Activated naive CD4-positive, alpha-beta T cell treated with Interleukin-2 at 50 U/mL for 16 hours (primary cell): ENCODE measurements around the gene PDIA6.
"Not testable (repeated sequence)": the region's sequence is repeated elsewhere in the genome, so short reads cannot be mapped to it uniquely, and the experiment has no call there.

Experiments
- DNase-seq: peaks from one replicate; pipeline ENCODE4 v3.0.0-alpha.2; 2020

PDIA6 gene

DNA sequence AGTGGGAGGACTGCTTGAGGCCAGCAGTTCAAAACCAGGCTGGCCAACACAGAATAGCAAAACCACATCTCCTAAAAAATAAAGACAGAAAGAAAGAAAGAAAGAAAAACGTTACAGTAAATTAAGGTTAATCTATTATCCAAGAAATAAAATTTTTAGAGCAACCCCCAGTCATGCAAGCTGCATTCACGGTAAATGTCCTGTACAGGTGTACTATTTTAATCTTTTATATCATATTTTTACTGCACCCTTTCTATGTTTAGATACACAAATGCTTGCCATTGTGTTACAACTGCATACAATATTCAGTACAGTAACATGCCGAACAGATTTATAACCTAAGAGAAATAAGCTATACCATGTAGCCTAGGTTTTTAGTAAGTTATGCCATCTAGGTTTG, 6.0 kb downstream of the PDIA6 start:
- no peak for DNase-seq

DNA sequence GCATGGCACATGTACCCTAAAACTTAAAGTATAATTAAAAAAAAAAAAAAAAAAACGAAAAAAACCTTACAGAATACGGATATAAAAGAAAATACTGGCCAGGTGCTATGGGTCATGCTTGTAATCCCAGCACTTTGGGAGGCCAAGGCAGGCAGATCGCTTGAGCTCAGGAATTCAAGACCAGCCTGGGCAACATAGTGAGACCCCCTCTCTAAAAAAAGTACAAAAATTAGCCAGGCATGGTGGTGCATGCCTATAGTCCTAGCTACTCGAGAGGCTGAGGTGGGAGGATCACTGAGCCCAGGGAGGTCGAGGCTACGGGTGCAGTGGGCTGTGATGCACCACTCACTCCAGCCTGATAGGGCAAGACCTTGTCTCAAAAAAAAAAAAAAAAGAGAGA, 6.6 kb downstream of the PDIA6 start:
- DNase-seq: not testable (repeated sequence)

DNA sequence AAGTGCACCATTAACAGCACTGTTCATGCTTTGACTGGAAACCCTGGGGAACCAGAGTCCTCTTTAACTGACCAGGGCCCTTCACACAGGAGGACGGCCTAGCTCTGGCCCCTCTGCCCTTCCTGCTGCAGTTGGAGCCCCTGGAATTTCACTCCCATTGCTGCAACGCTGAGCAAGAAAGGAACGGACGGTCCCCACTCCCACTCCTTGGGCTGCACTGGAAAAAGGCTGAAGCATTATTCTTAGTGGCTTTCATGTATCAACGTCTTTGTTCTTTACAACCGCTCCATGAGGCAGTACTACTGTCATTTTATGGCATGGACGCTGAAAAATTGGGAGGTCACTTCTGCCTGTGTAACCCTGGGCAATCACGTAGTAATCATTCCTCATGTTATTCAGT, 9.9 kb downstream of the PDIA6 start:
- no peak for DNase-seq

DNA sequence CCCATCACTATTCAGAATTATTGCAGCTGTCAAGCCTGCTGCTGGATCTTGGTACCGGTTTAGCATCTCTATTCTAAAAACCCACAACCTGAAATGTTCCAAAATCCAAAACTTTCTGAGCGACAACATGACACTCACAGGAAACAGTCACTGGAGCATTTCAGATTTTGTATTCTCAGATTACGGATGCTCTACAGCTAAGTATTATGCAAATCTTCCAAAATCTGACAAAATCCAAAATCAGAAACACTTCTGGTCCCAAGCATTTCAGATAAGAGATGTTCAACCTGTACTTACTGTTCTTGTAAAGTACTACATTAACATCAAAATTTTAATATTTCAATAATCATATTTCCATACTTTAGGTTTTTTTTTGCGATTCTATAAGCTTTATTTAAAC, 12.4 kb downstream of the PDIA6 start:
- no peak for DNase-seq

DNA sequence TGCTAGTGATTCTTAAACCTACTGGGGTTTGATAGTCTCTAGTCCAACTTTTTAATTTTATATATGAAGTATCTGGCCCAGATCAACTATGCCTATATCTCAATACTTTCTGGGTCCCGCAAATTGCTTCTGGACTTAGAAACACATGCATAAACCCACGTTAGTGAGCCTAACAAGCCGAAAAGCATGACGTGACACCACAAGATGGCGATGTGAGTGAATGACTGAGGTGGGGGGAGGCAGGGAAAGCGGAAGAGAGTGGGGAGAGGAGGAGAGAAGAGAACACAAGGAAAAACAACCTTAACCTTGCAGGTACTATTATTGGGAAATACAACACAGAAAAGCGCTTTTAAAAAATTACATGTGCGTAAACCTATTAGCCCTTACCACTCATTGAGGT, 13.8 kb downstream of the PDIA6 start:
- DNase-seq: no peak

DNA sequence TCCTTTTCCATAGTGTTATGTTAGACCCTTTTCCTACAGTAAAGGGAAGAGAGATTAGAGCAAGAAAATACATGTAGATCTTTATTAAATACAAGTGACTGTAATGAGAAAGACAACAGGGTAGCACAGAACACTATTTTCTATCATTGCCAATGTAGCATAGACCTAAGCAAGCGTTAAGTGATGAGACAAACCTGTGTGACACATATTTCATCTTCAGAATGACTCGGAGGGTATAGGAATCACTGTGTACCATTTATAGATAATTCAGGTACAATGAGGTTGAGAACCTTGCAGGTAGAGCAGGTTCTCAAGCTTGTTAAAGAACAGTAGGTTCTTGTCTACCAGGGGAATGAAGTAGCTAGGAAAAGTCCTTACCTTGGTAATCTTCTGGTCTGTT, 15.9 kb downstream of the PDIA6 start:
- no peak for DNase-seq

DNA sequence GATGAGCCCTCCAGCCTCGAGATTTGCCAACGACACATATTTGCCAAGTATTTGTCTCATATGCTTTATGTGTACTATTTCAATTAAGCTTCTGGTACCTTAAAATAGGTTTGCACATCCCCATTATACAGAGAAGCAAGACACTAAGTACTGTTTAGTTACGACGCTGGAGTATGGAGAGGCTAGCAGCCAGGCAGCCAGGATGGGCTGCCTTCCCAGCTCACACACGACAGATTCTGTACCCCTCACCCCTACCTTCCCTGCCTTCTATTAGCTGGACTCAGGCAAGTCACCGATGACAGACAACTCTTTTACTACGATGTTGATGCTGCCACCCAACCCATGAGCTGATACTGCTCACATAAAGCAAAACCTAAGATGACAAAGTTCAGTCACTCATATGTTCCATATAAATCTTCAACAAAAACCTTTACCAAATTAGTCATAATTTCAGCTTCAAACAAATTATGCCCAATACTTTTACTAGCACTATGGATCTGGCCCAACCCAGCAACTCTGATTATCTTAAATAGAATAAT, 17.0 kb downstream of the PDIA6 start:
- no peak for DNase-seq

DNA sequence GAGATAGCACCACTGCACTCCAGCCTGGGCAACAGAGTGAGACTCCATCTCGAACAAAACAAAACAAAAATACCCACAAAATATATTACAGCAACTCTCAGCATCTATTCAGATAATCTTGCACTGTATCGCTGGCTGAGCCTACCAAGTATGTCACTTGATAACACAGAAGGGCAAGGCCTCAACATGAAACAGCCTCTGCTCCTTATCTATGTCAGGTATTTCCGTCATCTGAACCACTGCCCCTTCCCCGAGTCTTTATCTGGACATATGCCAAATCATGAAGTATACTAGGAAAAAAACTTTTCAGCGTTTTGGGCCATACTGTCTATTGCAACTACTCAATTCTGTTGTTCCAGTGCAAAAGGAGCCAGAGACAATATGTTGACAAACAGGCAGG, 17.7 kb downstream of the PDIA6 start:
- DNase-seq: no peak

DNA sequence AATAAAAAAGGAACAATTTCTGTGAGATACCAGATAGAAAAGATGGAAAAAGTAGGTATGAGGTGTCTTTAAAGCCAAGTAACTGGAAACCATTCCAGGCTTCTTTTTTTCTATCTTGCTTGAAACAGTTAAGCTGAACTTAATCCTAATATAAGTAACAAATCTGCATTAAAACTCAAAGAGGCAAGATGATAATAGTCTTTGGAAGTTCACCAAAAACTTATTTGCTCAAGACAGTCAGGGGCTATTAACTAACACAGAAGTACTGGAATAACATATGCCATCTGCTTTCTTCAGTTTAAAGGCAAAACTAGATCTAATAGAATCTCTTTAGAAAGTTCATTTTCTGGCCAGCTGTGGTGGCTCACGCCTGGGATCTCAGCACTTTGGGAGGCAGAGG, 18.8 kb downstream of the PDIA6 start:
- DNase-seq: no peak

DNA sequence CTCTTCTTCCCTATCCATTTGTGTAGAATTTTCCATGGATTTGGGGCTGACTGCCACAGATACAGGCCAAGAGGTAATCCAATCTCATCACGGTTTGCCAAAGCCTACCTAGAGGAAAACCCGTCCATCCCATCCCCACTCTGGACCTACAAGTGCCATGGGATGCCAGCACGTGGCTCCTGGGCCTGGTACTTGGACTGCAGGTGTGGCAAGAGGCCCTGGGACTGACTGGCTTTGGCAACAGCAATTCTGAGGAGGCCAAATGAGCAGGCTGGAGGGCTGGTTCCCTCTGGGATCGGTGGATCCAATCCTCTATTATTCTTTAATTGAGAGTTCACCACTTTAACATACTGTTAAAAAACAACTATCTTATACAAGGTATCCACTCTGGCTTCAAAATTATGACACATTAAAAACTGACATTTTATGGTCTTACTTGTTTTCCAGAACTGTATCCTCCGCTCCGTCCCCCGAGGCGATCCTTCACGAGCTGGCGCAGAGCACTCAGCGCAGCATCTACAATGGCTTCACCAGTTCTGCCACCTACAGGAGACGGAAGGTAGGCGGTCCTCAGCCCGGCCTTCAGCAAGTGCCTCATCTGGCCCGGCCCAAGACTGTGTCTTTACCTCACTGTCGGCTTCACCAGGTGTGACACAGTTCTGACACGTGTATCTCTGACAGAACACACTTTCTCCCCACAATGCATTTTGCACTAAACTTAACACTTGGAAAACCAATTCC, 19.8 kb downstream of the PDIA6 start:
- DNase-seq: no peak

DNA sequence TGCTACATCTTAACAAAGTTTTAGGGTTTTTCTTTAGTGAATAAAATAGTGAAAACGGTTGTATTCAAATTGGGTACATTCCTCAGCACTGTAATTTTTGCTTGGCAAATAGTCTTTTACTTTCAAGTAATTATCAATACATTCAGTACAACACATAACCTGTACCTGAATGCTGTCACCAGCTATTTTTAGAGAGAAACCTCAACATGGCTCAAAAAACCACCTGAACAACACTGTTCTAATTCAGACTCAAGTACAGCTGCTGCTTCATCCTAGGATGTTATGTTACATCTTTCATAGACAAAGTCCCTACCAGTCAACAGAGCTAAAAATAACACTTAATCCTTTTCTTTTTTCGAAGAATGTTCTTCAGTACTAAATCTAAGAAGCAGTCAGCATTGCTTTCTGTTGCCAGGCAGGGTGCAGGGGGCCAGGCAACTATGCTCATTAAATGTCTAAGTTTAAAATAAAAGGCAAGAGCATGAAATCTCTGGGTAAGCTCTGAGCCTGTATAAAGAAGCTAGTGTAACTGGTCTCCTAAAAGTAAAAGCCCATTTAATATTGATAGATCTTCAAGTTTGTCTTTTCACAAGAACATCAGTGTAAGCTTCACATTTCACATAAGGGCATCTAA, 20.5 kb downstream of the PDIA6 start:
- no peak for DNase-seq

DNA sequence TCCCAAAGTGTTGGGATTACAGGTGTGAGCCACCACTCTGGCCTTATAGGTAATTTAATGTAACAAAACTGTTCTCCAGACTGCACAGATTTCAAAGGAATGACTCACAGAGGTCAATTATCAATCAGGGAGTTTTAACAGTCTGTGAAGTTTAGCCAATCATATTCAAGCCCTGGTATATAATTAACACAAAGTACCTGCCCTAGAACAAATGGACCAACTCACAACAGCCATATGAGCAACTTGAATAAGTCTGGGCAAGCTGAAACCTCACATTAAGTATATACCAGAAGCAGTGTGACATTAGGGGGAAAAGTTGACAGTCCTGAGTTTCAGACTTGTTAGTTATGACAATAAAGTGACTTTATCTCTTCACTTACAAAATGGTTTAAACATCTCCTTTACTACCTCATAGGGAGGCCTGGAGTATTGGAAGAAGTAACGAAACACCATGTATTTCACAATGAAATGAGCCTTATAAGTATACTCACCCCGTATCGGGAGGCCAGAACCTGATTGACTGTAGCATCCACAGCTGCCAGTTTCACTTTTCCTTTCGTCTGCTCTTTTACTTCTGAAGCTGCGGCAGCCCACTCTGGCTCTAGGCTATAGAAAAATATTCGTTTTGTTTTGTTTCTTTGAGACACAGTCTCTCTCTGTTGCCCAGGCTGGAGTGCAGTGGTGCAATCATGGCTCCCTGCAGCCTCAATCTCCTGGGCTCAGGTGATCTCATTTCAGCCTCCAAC, 22.2 kb downstream of the PDIA6 start:
- peak; percentile 55 for DNase-seq

DNA sequence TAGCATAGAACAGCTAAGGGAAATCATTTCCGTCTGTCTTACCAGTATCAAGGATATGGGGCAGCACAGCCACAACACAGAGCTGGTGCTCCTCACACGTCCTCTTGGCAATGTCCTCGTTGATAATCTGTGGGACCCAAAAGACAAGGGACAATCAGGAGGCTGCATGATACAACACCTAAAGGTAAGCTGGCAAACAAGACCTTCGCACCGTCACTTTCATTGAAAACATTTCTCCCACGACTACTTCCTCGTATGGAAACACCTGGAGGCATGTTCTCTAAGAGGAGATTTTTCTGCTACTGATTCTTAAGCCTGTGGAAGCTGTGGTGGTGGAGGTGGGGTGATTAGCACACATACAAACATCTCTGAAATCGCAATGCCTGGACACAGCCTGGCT, 23.7 kb downstream of the PDIA6 start:
- DNase-seq: no peak

DNA sequence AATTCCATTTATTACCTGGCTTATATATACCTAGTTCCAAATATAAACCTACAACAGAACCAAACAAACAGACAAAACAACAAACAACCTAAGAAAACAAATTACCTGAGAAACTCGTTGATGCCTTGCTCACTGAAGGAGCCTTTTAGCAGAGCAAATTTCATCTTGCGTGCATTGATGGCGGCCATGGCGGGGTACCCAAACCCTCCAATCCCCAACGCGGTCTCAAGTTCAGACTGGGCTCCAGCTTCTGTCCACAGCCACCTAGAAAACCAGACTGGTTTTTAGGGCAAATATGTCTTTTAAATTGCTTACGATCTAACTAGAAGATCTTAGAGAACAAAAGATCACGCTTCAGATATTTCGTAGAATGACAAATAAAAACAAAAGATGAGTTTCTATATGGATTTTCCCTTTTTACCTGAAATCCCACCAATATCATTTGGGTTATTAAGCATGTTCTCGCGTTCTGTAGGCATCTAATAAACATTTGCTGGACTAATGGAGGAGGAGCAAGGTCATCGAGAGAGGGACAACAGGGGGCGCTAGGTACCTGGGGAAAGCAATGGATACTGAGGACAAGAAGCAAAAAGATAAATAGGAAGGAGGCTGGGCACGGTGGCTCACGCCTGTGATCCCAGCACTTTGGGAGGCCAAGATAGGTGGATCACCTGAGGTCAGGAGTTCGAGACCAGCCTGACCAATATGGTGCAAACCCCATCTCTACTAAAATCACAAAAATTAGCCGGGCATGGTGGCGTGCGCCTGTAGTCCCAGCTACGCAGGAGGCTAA, 25.2 kb downstream of the PDIA6 start:
- peak; percentile 27 for DNase-seq

DNA sequence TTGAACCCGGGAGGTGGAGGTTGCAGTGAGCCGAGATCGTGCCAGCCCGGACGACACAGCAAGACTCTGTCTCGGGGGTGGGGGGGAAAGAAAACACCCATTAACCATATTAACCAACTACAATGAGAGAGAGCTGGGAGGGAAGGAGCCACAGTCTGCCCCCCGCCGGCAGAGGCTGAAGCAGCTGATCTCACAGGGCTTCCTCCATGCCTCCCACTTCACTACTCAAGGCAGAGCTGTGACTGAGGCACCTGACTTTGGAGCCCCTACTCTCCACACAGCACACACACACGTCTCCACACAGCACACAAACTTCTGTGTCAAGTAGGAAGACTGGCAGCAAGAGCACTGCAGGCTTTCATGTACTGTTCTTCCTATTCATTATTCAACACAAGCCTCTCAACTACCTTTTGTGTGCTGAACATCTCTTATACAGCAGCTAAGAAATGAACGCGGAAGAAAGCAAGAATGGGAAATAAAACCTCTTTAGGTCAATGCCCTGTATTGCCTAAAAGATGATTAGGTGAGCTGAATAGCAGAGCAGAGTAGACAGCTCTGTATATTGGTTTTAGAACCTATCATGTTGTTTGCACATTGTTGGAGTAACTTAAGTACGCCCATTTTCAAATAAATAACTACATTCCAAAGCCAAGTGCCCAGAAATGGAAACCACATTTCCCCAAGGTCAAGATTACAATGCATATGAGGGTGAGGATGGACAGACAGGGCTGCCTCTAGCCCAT, 26.2 kb downstream of the PDIA6 start:
- DNase-seq: no peak

DNA sequence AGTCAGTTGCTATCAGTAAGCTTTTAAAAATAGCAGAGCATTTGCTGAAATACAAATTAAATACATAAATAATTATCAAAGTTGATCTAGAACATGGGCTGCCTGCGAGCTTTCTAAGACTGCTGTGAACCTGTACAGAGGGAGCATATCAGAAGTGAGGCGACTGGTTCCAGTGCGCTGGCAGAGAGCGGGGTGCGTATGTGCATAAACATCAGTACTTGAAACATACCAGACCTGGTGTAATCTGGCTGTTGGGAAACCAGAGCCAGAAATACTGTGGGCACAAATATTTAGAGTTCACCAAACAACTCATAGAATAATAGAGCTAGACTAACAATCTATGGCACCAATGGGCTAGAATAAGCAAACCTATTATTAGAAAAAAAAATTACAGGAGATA, 27.3 kb downstream of the PDIA6 start:
- DNase-seq: no peak

DNA sequence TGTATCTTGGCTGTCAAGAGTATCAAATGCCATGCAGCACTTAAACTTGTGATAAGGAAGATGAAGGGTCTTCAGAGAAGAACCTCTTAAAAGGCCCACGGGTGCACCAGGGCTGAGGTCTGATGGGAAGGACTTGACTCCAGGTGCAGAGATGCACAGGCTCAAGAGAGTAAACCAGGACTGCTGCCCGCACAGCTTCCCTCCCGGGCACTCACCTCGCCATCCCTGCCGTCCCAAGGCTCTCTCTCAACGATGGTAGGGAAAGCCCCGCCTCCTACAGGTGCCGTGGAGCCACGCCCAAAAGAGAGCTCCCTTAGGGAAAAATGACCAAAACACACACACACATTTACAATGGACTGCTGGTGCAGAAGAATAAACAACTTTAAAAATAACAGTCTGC, 27.9 kb downstream of the PDIA6 start:
- DNase-seq: no peak

DNA sequence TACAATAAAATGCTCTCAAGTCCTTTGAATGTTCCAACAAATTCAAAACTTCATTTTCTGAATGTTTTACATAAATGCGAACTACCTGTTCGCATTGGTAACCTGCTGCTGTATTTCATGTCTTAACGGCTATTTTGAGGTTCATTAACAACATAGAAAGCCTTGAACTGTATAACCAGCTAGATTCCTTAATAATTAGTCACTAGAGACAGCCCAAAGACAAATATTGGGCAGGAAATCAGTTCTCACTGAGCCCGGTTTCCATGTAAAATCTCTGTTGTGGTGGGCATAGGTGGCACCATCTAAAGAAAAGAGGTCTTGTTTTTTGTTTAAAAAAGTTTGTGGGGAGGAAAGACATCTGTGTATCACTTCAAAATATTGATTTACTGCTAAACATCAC, 29.2 kb downstream of the PDIA6 start:
- DNase-seq: no peak

DNA sequence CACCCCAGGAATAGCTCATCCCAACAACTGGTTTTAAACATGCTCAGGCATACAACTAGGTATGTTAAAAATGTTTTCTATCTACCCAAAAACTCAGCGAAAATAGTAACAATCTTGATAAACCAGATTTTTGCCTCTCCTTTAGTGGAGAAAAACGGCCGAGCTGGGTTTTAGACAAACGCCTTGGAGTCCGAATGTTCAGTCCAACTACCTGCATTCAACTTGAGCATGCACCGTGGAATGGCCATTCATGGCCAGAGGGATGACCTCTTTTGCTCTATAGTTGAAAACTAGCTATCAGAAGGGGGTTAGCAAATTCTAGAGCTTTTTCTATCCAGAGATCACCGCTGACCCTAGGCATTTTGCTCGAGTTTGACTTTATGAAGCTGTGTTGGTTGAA, 30.8 kb downstream of the PDIA6 start:
- DNase-seq: no peak

DNA sequence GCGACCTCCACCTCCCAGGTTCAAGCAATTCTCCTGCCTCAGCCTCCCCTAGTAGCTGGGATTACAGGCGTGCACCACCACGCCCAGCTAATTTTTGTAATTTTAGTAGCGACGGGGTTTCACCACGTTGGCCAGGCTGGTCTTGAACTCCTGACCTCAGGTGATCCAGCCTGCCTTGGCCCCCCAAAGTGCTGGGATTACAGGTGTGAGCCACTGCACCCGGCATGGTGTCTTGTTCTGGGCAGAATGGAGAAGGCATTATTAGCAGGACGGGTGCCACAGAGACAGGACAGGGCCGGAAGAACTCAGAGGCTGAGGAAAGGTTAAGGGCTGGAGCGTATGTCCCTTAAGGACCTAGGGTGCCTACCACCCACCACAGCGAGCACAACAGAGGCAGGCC, 31.8 kb downstream of the PDIA6 start:
- not testable (repeated sequence) for DNase-seq

DNA sequence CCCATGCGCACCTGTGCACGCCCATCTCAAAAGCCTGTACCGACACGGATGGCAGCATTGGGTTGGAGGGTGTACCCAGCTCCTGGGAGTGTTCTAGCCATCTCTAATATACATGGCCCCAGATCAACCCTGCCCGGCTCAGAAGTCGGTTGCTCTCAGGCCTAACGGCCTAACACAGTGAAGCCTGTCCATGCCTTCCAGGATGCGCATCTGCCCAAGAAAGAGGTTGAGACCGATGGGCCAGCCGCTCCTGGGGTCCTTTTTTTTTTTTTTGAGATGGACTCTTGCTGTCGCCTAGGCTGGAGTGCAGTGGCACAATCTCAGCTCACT, 32.1 kb downstream of the PDIA6 start:
- DNase-seq: no peak

DNA sequence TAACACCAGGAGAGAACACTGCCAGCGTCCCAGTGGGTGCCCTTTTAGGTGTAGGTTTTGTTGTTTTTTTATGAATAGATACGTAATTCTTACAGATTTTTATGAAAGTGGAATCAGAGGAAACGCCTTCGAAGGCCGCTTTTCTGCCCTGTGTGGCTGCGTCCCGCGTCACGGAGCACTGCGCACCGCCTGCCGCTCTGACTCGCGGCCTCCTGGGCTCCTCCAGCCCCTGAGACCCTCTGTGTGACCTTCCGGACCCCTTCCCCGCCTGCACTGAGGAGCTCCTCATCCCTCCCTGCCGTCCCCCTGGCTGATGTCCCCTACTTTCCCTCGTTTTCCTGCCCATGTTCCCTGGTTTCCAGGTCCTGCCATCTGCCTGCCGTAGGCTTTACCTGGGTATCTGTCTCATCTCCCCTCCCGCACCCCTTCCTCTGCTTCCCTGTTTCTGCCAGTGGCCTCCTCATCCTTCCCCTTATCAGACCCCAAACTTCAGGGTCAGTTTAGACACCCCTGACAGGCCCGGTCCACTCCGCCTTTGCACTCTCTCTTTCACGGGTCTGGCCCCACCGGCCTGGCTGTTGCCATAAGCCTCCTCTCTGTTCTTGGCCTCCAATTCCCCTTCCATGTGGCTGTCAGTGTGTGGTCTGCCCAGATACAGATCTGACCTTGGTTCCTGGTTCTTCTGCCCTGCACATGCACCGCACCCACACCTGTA, 32.7 kb downstream of the PDIA6 start:
- DNase-seq: no peak
